Parathyroid adenoma (tissue), 2 donors: ENCODE measurements around the gene DACH1.
A peak's percentile ranks its signal among the peaks of the same experiment; 100 is the strongest.
"Not testable (repeated sequence)": the region's sequence is repeated elsewhere in the genome, so short reads cannot be mapped to it uniquely, and the experiment has no call there.

Source experiments
- H2AFZ ChIP-seq: fragments of 300-600 bp; sonication (generic); one replicate; pipeline ENCODE4 v1.7.0; 2017; ENCODE audit warnings: antibody characterized with exemption, mild to moderate bottlenecking
- H3K27ac ChIP-seq: fragments of 300-600 bp; sonication (generic); one replicate; pipeline ENCODE4 v1.7.0; 2017
- H3K27me3 ChIP-seq: fragments of 300-600 bp; sonication (generic); one replicate; pipeline ENCODE4 v1.7.0; 2017; ENCODE audit warnings: low read length; ENCODE audit not compliant: control insufficient read depth, insufficient read depth
- H3K36me3 ChIP-seq: fragments of 300-600 bp; sonication (generic); one replicate; pipeline ENCODE4 v1.7.0; 2017; ENCODE audit warnings: low read length; ENCODE audit not compliant: control insufficient read depth, insufficient read depth
- H3K4me1 ChIP-seq: fragments of 300-600 bp; sonication (generic); one replicate; pipeline ENCODE4 v1.7.0; 2017; ENCODE audit warnings: control low read depth
- H3K4me2 ChIP-seq: fragments of 300-600 bp; sonication (generic); one replicate; pipeline ENCODE4 v1.7.0; 2017; ENCODE audit warnings: low read length
- H3K4me3 ChIP-seq: fragments of 300-600 bp; sonication (generic); one replicate; pipeline ENCODE4 v1.7.0; 2017; ENCODE audit warnings: low read depth, low read length
- H3K79me2 ChIP-seq: fragments of 300-600 bp; sonication (generic); one replicate; pipeline ENCODE4 v1.7.0; 2017; ENCODE audit warnings: control low read depth
- H3K9ac ChIP-seq: fragments of 300-600 bp; sonication (generic); one replicate; pipeline ENCODE4 v1.7.0; 2017; ENCODE audit warnings: mild to moderate bottlenecking
- H3K9me3 ChIP-seq: fragments of 300-600 bp; sonication (generic); one replicate; pipeline ENCODE4 v1.7.0; 2017; ENCODE audit warnings: low read length; ENCODE audit not compliant: control insufficient read depth
- CTCF ChIP-seq: fragments of 300-600 bp; sonication (generic); IDR thresholded peaks from one replicate; pipeline ENCODE4 v1.7.0; 2017; ENCODE audit warnings: antibody characterized with exemption, mild to moderate bottlenecking
- donor health status: primary hyperparathyroidism.

The DACH1 gene

DNA sequence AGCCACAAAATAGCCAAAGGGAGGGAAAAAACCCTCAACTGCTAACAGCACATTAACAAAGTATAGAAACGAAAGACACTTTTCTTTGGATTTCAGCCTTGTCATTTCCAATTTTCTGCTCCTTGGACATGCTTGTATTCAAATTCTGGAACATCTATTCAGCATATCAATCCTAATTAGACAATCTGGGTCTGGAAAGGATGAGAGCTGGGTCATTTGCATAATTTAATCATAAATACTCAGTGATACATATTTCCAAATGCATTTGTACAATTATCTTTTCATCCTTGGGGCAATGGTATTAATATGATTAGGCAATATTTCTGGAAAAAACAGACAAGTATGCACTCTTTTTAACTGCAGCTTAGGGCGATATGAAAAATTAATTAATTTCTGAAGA lies 14.3 kb downstream of the DACH1 start:
- Histone ChIP-seq H2AFZ (no peak overlapping the region), H3K4me3 (no peak overlapping the region), H3K27ac (no peak overlapping the region), H3K36me3 (no peaks in the 10 kb centered on the region), H3K9ac (no peak overlapping the region), H3K27me3 (no peaks in the 10 kb centered on the region), H3K79me2 (no peaks in the 10 kb centered on the region), H3K4me1 (no peaks in the 10 kb centered on the region), H3K9me3 (no peaks in the 10 kb centered on the region), H3K4me2 (no peak overlapping the region)
- no peak for TF ChIP-seq CTCF

DNA sequence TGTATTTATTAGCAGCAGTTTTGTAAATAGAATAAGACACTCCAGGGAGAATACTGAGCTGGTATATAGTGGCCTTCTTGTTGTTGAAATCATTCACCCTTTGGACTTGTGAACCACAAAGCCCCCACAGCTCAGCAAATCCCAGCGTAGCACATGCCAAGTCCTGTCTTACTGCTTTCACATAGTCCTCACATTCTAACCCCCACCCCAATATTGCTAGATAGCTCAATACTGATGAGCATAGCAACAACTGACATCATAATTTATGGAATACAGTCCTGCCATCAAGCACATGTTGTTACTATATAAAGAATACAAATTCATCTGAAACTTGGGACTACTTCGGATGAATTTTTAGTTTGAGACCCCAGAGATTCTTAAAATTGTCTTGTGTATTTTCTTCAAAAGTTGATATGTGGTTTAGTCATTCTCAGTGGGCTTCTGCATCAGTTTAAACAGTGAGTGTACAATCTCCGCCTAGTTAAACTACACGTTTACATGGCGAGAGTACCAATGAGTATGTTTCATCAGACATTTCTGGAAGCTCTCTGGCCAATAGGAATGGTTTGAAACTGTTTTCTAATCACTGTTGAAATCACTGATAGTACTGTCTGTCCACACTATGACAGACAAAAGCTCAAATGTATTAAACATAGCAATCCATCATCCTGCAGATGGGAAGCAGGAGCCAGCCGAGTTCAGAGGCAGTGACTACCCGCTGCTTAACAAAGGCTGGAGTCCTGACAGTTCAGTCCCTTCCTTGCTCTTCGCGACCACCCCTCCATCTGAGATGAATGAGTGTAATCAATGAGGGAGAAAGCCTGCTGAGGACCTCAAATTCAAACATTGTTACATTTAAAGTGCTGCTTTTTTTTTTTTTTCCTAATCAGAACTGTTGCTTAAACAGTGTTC lies 15.2 kb downstream of the DACH1 start:
- Histone ChIP-seq H3K27me3 (no peaks in the 10 kb centered on the region), H3K9me3 (no peaks in the 10 kb centered on the region), H3K4me3 (no peak overlapping the region), H3K79me2 (no peaks in the 10 kb centered on the region), H3K27ac (no peak overlapping the region), H3K36me3 (no peaks in the 10 kb centered on the region), H3K9ac (no peak overlapping the region), H3K4me2 (no peak overlapping the region), H3K4me1 (no peaks in the 10 kb centered on the region), H2AFZ (no peak overlapping the region)
- TF ChIP-seq CTCF, result no peak

GRCh38 chr13:71842003-71842402 lies 25.0 kb downstream of the DACH1 start:
- Histone ChIP-seq H3K9me3 (no peaks in the 10 kb centered on the region), H2AFZ (no peak overlapping the region), H3K4me1 (no peaks in the 10 kb centered on the region), H3K79me2 (no peaks in the 10 kb centered on the region), H3K4me2 (no peak overlapping the region), H3K4me3 (no peak overlapping the region), H3K27ac (no peak overlapping the region), H3K9ac (no peak overlapping the region), H3K36me3 (no peaks in the 10 kb centered on the region), H3K27me3 (no peaks in the 10 kb centered on the region)
- TF ChIP-seq CTCF, result no peak

GRCh38 chr13:71838842-71839241 lies 28.2 kb downstream of the DACH1 start:
- Histone ChIP-seq H3K27ac (peak overlapping the region; percentile 54), H3K4me1 (peaks cover 3% of the 10 kb centered on the region)

GRCh38 chr13:71837582-71837981 lies 29.4 kb downstream of the DACH1 start:
- H3K27ac ChIP-seq, H2AFZ ChIP-seq, H3K36me3 ChIP-seq, H3K4me1 ChIP-seq, H3K4me3 ChIP-seq, H3K27me3 ChIP-seq, H3K4me2 ChIP-seq, H3K79me2 ChIP-seq, H3K9ac ChIP-seq, H3K9me3 ChIP-seq: not testable (repeated sequence)

More at GRCh38 chr13:71838842-71839241, 28.2 kb downstream of the DACH1 start:
- Histone ChIP-seq H3K4me2 (no peak overlapping the region), H2AFZ (no peak overlapping the region), H3K9me3 (no peaks in the 10 kb centered on the region), H3K27me3 (no peaks in the 10 kb centered on the region), H3K79me2 (peaks cover 4% of the 10 kb centered on the region), H3K9ac (no peak overlapping the region), H3K4me3 (no peak overlapping the region), H3K36me3 (no peaks in the 10 kb centered on the region)
- no peak for TF ChIP-seq CTCF
